GM19328 (cell line): ENCODE measurements around the gene CTH.
"Not testable (repeated sequence)": the region's sequence is repeated elsewhere in the genome, so short reads cannot be mapped to it uniquely, and the experiment has no call there.

Experiments
- ATAC-seq: cut with Tn5 transposase; IDR thresholded peaks from one replicate; pipeline ENCODE4 v1.9.1; 2021; ENCODE audit warnings: mild to moderate bottlenecking, moderate library complexity; ENCODE audit not compliant: unreplicated experiment

Gene CTH

GRCh38 chr1:70410604-70411359 is at the start of gene CTH:
CTH (plus strand) TSS chr1:70411268; CDS start chr1:70411416, 148 bp downstream.
- ATAC-seq, result peak; percentile 97

- ATAC-seq, result no peak
Observed at GRCh38 chr1:70361727-70362398, 49.2 kb upstream of the CTH start.

- no peak for ATAC-seq
Observed at GRCh38 chr1:70364439-70364838, 46.6 kb upstream of the CTH start.

- ATAC-seq, result not testable (repeated sequence)
Observed at GRCh38 chr1:70366425-70366952, 44.6 kb upstream of the CTH start.

- not testable (repeated sequence) for ATAC-seq
Observed at GRCh38 chr1:70366997-70367396, 44.1 kb upstream of the CTH start.

- ATAC-seq, result not testable (repeated sequence)
Observed at GRCh38 chr1:70367397-70367796, 43.7 kb upstream of the CTH start.

GRCh38 chr1:70371586-70371985 is 39.5 kb upstream of the CTH start:
- not testable (repeated sequence) for ATAC-seq

GRCh38 chr1:70372426-70372825 is 38.6 kb upstream of the CTH start:
- no peak for ATAC-seq

GRCh38 chr1:70373580-70373979 is 37.5 kb upstream of the CTH start:
- not testable (repeated sequence) for ATAC-seq

GRCh38 chr1:70376196-70376595 is 34.9 kb upstream of the CTH start:
- ATAC-seq, result no peak

GRCh38 chr1:70382682-70383081 is 28.4 kb upstream of the CTH start:
- ATAC-seq, result peak; percentile 87

GRCh38 chr1:70383483-70383882 is 27.6 kb upstream of the CTH start:
- no peak for ATAC-seq

GRCh38 chr1:70384542-70384941 is 26.5 kb upstream of the CTH start:
- no peak for ATAC-seq

- ATAC-seq, result no peak
Observed at GRCh38 chr1:70385477-70385876, 25.6 kb upstream of the CTH start.

GRCh38 chr1:70386121-70386520 is 24.9 kb upstream of the CTH start:
- ATAC-seq, result no peak

GRCh38 chr1:70387507-70387906 is 23.6 kb upstream of the CTH start:
- no peak for ATAC-seq

- ATAC-seq, result no peak
Observed at GRCh38 chr1:70392626-70393025, 18.4 kb upstream of the CTH start.

GRCh38 chr1:70396607-70397006 is 14.5 kb upstream of the CTH start:
- no peak for ATAC-seq

GRCh38 chr1:70397013-70397412 is 14.1 kb upstream of the CTH start:
- ATAC-seq, result no peak

- ATAC-seq, result no peak
Observed at GRCh38 chr1:70400335-70400734, 10.7 kb upstream of the CTH start.

- no peak for ATAC-seq
Observed at GRCh38 chr1:70401974-70402373, 9.1 kb upstream of the CTH start.

- ATAC-seq, result no peak
Observed at GRCh38 chr1:70403759-70404158, 7.3 kb upstream of the CTH start.
